HG03196 (cell line): ENCODE data around the gene DENND2C.

ENCODE experiments used
- ATAC-seq: cut with Tn5 transposase; IDR thresholded peaks from one replicate; pipeline ENCODE4 v1.9.1; 2021; ENCODE audit not compliant: unreplicated experiment

The DENND2C gene

GRCh38 chr1:114677691-114678090 lies 7.8 kb upstream of the DENND2C start:
- no peak for ATAC-seq

- no peak for ATAC-seq
These were observed 6.3 kb upstream of the DENND2C start for GRCh38 chr1:114676115-114676514.

DNA sequence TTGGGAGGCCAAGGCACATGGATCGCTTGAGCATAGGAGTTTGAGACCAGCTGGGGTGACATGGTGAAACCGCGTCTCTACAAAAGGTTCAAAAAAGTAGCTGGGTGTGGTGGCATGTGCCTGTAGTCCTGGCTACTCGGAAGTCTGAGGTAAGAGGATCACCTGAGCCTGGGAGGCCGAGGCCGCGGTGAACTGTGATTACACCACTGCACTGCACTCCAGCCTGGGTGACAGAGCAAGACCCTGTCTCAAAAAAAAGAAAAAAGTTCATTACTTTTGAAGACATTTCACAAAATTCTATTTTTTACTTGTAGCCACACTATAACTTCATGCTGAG lies 2.1 kb upstream of the DENND2C start:
- ATAC-seq, result no peak

GRCh38 chr1:114671011-114671938 lies 1.4 kb upstream of the DENND2C start:
- no peak for ATAC-seq

- ATAC-seq, result peak; percentile 96
These were observed 498 bp upstream of the DENND2C start for GRCh38 chr1:114670083-114671010.

GRCh38 chr1:114668784-114669561 lies 876 bp downstream of the DENND2C start:
- ATAC-seq, result no peak

GRCh38 chr1:114668373-114668772 lies 1.5 kb downstream of the DENND2C start:
- no peak for ATAC-seq

DNA sequence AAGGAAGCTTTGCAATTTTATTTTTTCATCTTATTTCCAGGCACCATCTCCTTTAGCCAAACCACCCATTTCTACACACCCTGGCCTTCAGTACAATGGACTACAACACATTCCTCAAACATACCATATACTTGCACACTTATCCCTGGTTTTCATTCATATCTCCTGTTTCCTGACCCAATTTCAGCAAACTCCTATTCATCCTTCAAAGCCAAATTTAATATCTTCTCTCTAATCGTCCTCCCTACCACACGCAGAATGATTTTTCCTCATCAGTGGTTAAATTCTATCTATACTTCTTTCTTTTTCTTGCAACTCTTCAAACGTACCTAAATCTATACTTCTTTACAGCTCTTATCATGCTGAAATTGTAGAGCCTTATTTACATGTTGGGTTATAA lies 2.9 kb downstream of the DENND2C start:
- ATAC-seq, result no peak

GRCh38 chr1:114660238-114660637 lies 9.6 kb downstream of the DENND2C start:
- ATAC-seq, result no peak

DNA sequence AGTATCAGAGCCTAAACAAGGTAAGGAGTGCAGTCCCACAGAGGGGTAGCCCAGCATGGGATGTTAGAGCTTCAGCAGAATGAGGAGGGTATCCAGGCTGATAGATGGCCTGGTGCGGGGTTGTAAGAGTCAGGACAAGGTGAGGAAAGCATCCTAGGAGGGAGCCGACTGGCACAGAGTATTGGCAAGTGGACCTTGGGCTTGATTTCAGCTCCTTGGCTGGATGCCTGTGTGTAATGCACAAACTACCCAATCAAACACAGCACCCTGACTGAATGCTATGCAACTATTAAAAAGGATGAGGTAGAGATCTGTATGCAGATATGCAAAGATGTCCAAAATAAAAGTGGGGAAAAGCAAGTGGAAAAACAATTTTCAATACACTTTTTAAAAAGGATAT lies 18.0 kb downstream of the DENND2C start:
- no peak for ATAC-seq

DNA sequence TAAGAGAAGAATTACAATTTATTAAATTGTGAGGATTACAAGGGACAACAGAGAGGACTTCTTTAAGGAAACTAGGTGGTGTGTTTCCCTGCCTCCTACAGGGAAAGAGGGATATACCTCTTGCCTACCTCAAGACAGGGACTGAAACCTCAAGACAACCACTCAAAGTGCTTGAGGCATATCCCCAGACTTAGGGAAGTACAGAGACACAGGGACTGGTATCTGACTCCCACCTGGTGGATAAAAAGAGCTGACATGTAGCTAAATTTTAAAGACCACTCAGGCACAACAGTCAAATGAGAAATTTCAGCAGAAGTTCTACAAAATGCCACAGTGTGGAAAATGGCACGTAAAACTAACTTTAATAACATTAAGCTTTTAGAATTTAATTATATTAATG lies 21.3 kb downstream of the DENND2C start:
- no peak for ATAC-seq

GRCh38 chr1:114641377-114641776 lies 28.5 kb downstream of the DENND2C start:
- ATAC-seq, result no peak

DNA sequence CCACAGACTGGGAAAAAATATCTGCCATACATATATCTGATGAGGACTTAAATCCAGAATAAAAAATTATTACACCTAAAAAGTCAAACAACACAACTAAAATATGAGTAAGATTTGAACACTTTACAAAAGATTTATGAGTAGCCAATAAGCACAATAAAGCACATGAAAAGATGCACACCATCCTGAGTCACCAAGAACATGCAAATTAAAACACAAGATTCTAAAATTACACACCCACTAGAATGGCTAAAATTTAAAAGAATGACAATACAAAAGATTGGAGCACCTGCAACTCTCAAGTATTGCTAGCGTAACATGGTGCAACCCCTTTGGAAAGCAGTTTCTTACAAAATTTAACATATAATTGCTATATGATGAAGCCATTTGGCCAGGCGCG lies 30.9 kb downstream of the DENND2C start:
- no peak for ATAC-seq

GRCh38 chr1:114632427-114632826 lies 37.4 kb downstream of the DENND2C start:
- no peak for ATAC-seq

DNA sequence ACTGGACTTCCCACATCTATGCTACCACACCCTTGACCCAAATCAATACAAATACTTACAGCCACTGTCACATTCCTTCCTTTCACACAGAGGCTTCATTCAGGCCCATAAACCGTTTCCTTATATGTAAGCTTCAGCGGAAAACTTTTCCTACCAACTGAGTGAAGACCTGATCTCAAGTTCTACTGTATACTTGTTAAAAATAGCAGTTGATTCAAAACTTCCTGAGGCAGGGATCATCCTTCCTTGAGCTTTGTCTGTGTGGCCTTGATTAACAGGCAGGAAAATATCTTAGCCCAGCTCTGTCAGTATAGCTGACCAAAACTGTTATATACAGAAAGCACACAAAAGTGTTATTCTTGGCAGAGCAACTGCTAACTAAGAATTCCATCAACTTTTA lies 42.7 kb downstream of the DENND2C start:
- ATAC-seq, result no peak

DNA sequence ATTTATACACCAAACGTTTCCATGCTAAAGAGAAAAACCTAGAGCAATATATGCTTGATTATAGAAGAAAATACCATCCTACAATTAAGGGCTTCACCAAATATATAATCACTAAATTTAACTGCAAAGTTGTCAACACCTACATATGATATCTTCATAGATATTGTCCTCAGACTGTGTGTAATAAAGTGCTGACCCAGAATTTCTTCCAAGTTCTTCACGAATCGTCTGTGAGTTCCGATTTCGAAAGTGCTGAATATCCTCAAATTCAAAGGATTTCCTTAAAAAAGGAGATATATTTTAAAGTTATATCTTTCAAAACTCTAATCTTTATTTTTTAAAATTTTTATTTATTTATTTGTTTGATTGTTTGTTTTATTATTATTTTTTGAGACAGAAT lies 46.5 kb downstream of the DENND2C start:
- no peak for ATAC-seq

DNA sequence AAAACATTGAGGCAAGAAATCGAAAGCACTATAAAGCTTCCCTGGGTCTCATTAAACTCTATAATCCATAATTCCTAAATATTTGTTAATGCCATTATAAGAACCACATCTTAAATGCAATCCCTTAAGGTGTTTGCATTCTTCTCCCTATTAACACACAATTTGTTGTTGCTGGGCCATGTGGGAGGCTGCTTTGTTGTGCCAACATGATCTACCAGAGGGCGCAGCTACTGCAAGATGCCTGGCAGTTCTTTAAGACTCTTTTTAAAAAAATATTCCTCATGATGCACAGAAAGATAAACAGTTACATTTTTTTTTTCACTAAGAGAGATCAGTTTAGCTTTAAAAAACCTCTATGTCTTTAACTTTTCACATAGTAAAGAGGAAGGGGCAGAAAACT lies 49.4 kb downstream of the DENND2C start:
- no peak for ATAC-seq

DNA sequence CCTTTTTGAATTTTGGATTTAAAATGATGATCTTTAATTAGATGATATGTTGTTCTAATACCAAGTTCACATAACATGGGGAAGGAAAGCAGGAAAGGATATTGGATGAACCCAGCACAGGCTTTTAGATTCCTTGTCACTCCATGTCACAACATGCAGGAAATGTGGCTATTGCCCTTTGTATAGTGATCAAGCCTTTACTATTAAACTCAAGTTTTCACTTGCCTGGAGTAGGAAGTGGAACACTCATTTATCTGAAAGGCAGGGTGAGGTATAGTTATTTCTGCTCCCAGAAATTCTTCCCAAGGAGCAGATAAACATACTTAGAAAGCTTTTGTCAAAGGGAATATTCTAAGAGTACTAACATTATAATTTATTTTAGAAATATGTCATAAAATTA lies 51.2 kb downstream of the DENND2C start:
- ATAC-seq, result no peak

- ATAC-seq, result no peak
These were observed 59.2 kb downstream of the DENND2C start for GRCh38 chr1:114610546-114611245.

GRCh38 chr1:114609826-114610225 lies 60.0 kb downstream of the DENND2C start:
- no peak for ATAC-seq

GRCh38 chr1:114609026-114609425 lies 60.8 kb downstream of the DENND2C start:
- ATAC-seq, result no peak
